Measurements from ENCODE around the gene ATP5PO. TPM values are rescaled to one million over a fixed set of nuclear protein-coding genes. Genes with fewer than 3 reads are reported as not detected.

The ATP5PO gene
- total and polyA plus RNA-seq, 2 of the 13 experiments (the other 11 are each of a cell fraction or from before 2014, with no cell fraction given), result 256 to 297 TPM

- no peak for TF ChIP-seq ZNF407 (CRISPR knock-in tag; IDR thresholded peaks at IDR 0.05; ENCODE audit: not compliant biosample characterization)
- 0 out of 2 replicates have a peak, but pooled peaks have one; percentile 14 for TF ChIP-seq MAX (IDR thresholded peaks at IDR 0.05)
- 0 out of 2 replicates have a peak, but pooled peaks have one; percentile 52 for TF ChIP-seq ZNF274 (CRISPR knock-in tag; IDR thresholded peaks at IDR 0.05)
- no peak for TF ChIP-seq PAF1 (CRISPR knock-in tag; IDR thresholded peaks at IDR 0.05)
- no peak for TF ChIP-seq HNRNPUL1 (IDR thresholded peaks at IDR 0.05; ENCODE audit: low read depth, low read length)
- 0 out of 2 replicates have a peak, but pooled peaks have one; percentile 32 for TF ChIP-seq ZBTB25 (CRISPR knock-in tag; IDR thresholded peaks at IDR 0.05)
- TF ChIP-seq MXD3 (CRISPR knock-in tag; IDR thresholded peaks at IDR 0.05), result 0 out of 2 replicates have a peak, but pooled peaks have one; percentile 23
- TF ChIP-seq RXRB (CRISPR knock-in tag; IDR thresholded peaks at IDR 0.05; ENCODE audit: borderline replicate concordance), result peak; percentile 20; the same call in 1 of the 2 replicates
- TF ChIP-seq ZBTB33 (CRISPR knock-in tag; IDR thresholded peaks at IDR 0.05), result peak; percentile 13; the same call in 1 of the 2 replicates
- TF ChIP-seq SMC3 (IDR thresholded peaks at IDR 0.05; ENCODE audit: low read length), result peak; percentile 99
- TF ChIP-seq ZNF276 (CRISPR knock-in tag; IDR thresholded peaks at IDR 0.05; ENCODE audit: low read depth), result 0 out of 2 replicates have a peak, but pooled peaks have one; percentile 62
Measured at GRCh38 chr21:33924079-33924765, 8.6 kb upstream of the ATP5PO start (continued).
